GM18909 (cell line): ENCODE results near the gene RBPJ.
"Not testable (repeated sequence)": the region's sequence is repeated elsewhere in the genome, so short reads cannot be mapped to it uniquely, and the experiment has no call there.

Experiments used
- ATAC-seq: cut with Tn5 transposase; IDR thresholded peaks from one replicate; pipeline ENCODE4 v1.9.1; 2021; ENCODE audit warnings: mild to moderate bottlenecking; ENCODE audit not compliant: unreplicated experiment, poor library complexity

Gene RBPJ

DNA sequence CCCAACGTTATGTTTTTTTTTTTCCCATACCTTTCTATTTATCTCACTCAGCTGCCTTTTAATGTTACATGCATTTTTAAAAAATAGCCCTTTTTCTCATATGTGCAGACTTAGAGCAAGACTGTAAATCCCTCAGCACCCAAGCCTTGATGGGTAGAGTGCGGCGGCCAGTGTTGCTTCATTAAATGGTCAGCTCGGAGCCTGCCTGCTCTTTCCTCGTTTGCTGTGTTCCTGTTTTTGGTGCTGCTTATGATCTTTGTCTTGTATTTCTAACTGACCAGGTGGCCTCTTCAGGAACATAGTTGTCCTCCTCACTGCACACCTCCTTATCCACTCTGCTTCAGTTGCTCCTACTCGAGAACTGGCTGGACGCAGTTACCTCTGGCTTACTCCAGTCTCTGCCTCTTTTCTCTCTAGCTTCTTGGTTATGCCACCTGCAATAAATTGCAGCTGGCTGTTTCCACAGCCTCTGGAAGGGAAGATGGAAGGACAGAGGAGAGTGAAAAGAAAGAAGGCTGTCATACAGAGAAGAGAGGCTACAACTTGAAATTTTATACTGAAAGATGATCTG is 10.7 kb downstream of the RBPJ start:
- no peak for ATAC-seq

- ATAC-seq, result no peak
These were observed 13.6 kb downstream of the RBPJ start for GRCh38 chr4:26334366-26334765.

DNA sequence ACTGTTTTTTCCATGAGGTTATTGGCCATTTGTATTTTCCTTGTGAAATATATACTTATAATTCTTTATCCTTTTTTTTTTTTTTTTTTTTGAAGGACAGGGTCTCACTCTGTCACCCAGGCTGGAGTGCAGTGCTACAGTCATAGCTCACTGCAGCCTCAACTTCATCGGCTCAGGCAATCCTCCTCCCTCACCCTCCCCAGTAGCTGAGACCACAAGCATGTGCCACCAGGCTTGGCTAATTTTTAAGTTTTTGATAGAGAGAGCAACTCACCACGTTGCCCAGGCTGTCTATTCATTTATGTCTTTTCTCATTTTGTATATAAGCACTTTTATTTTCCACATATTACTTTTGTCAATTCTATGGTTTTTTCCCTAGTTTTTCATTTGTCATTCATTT is 16.8 kb downstream of the RBPJ start:
- no peak for ATAC-seq

GRCh38 chr4:26342328-26343037 is 21.7 kb downstream of the RBPJ start:
- no peak for ATAC-seq

DNA sequence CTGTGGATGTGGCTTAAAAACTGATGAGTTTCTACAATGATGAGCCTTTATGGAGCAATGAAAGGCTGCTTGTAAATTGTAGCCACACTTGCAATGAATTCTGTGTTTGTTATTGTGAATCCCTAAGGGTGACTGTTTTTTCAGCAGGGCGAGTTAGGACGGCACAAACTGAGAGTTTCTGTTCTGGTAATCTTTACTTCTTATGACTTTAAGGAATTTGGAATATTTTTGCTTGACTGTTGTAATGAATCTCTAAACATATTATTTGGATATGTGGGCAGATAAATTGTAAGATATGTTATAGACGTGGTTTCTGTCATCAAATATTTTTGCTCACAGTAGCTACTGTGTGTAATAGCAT is 22.2 kb downstream of the RBPJ start:
- no peak for ATAC-seq

DNA sequence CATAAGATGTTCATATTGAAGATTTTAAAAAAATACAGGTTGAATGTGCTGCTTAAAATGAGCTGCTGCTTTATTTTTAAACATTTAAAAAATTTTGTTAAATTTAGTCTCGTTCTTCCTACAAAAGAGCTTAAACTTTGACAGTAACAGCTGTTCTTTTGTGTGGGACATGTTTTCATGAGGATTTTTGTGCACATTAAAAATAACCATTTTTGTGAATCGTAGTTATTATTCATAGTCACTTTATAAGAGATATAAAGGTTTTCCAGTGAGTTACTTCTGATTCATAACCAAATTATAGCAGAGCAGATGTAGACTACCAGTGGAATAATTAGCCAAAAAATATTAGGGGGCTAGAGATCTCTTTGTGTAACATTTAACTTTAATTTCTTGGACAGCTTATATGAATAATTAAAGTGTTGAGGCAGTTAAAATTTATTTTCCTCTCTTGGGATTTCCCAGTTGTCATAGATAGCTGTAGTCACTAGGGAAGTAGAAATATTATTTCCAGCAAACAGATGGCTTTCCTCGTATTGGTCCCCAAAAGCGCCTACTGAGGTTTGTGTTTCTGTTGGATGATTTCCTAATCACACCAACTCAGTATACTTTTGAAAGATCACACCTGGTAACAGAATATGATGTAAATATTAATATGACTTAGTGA is 24.2 kb downstream of the RBPJ start:
- no peak for ATAC-seq

DNA sequence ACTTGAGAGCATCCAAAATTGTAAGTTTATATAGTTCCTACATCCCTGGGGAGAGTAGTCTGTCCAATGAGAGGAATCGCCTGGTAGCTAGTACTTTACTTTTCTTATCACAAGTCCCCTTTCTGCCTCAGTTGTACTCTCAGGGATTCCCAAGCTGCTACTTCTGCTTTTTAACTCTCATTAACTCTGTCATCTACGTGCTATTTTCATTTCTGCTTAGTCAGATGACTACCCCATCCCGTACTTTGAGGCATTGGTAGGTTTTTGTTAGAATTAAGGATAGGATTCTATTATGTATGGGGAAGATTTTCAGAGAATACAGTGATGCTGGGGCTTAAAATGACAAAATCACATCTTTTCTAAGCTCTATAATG is 24.7 kb downstream of the RBPJ start:
- no peak for ATAC-seq

DNA sequence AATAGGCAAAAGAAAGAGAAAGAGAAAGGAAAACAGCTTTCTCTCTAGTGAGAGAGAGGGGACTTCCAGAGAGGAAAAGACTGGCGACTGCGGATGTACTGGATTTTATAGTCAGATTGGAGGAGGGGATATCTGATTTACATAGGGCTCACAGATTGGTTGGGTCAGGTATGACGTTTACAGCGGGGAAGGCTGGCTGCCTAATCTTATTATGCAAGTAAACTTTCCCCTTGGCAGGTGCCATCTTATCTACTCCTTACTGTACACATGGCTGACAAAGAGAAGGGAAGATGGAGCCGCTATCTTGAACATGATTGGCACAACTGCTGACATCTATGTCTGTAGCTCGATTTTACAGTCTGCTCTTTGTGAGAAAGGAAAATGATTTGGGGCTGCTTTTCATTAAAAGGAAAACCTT is 25.4 kb downstream of the RBPJ start:
- no peak for ATAC-seq

GRCh38 chr4:26349496-26349895 is 28.7 kb downstream of the RBPJ start:
- no peak for ATAC-seq

- ATAC-seq, result peak; percentile 52
These were observed 30.9 kb downstream of the RBPJ start for GRCh38 chr4:26351685-26352084.

DNA sequence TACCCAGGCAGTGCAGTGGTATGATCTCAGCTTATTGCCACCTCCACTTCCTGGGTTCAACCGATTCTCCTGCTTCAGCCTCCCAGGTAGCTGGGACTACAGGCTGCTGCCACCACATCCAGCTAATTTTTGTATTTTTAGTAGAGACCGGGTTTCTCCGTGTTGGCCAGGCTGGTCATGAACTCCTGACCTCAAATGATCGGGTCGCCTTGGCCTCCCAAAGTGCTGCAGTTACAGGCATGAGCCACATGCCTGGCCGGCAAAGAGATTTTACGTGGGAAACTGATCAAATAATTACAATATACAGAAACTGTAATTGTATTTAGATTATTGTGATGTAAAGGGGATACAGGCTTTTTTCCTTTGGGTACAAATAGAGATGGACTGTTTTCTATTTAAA is 33.7 kb downstream of the RBPJ start:
- no peak for ATAC-seq

- ATAC-seq, result peak; percentile 16
These were observed 34.7 kb downstream of the RBPJ start for GRCh38 chr4:26355392-26356052.

DNA sequence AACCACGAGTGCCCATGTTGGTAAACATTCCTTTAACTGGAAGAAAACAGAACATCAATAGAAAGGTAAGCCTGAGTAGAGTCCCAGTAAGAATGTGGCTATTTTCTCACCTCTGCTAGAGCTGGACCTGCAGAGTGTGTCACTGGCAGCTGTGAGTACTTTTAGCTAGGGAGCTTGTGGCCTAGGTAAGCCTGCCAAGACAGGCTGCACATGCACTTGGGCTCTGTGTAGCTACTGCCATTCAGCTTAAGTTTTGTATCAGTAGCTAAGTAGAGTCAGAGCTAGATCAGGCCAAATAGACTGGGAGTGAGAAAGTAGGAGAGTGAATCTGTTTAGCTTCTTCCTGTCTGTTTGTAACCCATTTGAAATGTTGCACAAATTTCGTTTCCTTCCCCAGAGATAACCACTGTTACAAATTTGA is 35.3 kb downstream of the RBPJ start:
- peak; percentile 55 for ATAC-seq

- not testable (repeated sequence) for ATAC-seq
These were observed 38.7 kb downstream of the RBPJ start for GRCh38 chr4:26359521-26359920.

DNA sequence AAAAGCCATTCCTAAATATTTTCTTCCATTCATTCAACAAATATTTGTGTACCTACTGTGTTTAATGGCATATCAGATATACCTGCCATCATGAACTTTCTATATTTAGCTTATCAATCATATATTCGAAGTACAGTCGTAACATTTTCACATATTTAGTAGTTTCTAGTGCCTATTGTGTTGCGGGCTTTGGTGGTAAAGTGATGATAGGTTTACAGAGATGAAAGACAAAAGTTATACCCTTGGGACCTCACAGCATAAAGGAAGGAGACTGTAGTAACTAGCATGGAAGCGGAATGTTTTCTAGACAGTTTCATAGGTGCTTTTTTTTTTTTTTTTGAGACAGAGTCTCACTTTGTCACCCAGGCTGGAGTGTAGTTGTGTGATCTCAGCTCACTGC is 39.5 kb downstream of the RBPJ start:
- no peak for ATAC-seq

DNA sequence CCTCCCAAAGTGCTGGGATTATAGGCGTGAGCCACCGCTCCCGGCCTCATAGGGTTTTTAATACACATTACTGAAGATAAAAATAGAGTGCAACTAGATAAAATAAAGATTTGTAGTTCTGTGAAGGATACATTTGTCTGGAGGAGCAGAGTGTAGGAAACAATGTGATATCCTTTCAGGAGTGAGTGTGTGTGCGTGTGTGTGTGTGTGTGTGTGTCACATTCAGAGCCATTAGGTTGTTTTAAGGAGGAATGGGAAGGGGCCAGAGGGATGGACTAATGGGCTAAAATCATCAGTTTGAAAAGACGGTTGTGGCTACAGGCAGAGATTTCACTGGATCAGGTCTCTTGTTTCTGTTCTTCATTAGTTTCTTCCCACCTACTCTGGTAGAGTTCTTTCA is 40.0 kb downstream of the RBPJ start:
- no peak for ATAC-seq

DNA sequence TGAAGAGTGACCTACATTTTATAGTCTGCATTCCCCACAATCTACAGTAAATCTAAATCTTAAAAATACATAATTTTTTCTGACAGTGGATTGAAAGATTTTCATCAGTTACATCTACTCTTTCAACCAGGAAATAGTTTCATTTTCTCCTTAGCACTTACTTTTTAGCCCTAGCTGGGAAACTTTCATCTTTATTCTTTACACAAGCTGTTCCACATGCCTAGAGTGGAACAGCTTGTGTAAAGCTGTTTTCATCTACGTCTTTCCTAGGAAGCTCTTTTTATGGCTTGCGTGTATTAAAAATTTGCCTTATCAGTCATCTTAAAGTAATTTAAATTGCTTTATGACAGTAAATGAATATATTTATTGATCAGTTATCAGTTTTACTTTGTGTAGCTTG is 40.5 kb downstream of the RBPJ start:
- no peak for ATAC-seq

- no peak for ATAC-seq
These were observed 42.1 kb downstream of the RBPJ start for GRCh38 chr4:26362745-26363439.

DNA sequence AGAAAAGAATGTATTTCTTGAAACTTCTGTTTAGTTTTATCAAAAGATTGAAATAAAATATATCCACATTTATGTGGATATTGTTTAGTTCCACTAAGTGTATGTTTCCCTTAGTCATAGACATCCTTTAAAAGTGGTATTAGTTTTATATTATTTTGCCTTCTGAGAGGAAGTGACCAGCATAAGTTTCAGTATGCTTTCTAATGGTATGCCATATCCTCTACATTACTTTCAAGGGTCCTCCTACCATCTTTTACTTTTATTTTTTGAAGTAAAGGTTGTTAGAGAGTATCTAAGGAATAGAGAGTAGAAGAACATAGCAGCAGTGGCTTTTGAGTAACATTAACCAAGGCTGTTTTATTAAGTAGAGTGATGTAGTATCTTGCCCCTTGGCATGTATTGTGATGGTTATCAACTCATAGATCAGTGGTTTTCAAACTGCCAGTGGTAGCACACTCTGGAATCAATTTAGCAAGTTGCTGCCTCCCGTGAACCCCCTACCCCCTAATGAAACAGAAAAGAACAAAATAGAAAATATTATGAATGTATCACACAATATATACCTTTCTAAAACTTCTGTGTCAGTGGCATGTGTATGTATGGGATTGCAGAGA is 44.8 kb downstream of the RBPJ start:
- peak; percentile 71 for ATAC-seq

- no peak for ATAC-seq
These were observed 47.0 kb downstream of the RBPJ start for GRCh38 chr4:26367811-26368210.
